B cell (primary cell): Measurements from ENCODE around the gene PNLIP. TPM values are rescaled to one million over a fixed set of nuclear protein-coding genes. Genes with fewer than 3 reads are reported as not detected.
A peak's percentile ranks its signal among the peaks of the same experiment; 100 is the strongest.

Experiments used
- ATAC-seq: fragments of 200-7000 bp; cut with Tn5 transposase; one replicate; pipeline ENCODE4 v1.10.0; 2021; ENCODE audit warnings: low read depth, mild to moderate bottlenecking, moderate number of reproducible peaks, moderate library complexity
- CTCF ChIA-PET: fragments of 350-600 bp; sonication (Branson Sonifier 250); formaldehyde crosslinking; loops from one replicate; lab custom pipeline; 2021; ENCODE audit warnings: antibody characterized with exemption, inconsistent platforms; lab: Charles Lee
- POLR2A ChIA-PET: fragments of 350-600 bp; sonication (Branson Sonifier 250); formaldehyde crosslinking; loops from one replicate; lab custom pipeline; 2021; ENCODE audit warnings: antibody characterized with exemption; lab: Charles Lee
- DNase-seq: peaks from one replicate; pipeline ENCODE4 v3.0.0; 2013
- H2AFZ ChIP-seq: 2 replicates; pipeline ENCODE4 v1.6.1; 2012; ENCODE audit warnings: mild to moderate bottlenecking, low read depth, low read length; ENCODE audit not compliant: insufficient read depth, poor library complexity, severe bottlenecking
- H3K27ac ChIP-seq, 2 donors: 1 replicate in 1 of 2; 2 replicates in 1 of 2; pipeline ENCODE4 v1.5.1; 2012 to 2013; ENCODE audit warnings: low read length in 2 of 2, mild to moderate bottlenecking in 2 of 2, moderate library complexity in 1 of 2
- H3K27me3 ChIP-seq, 4 experiments: fragments of 200-600 bp in 1 of 4; sonication (generic) in 1 of 4; replicated peaks in 1 of 4; 1 replicate in 2 of 4; 2 replicates in 2 of 4; pipeline versions ENCODE4 v1.6.1 to v1.7.0; 2013 to 2016; ENCODE audit warnings: low read length in 3 of 4, mild to moderate bottlenecking in 2 of 4, mixed read lengths in 1 of 4, moderate library complexity in 1 of 4; ENCODE audit not compliant: insufficient read depth in 4 of 4, control insufficient read depth in 3 of 4; ENCODE audit errors: control extremely low read depth in 1 of 4
- H3K36me3 ChIP-seq, 2 experiments: replicated peaks in 1 of 2; 1 replicate in 1 of 2; 2 replicates in 1 of 2; pipeline versions ENCODE4 v1.6.1 to v1.7.1; 2013; ENCODE audit warnings: low read length in 1 of 2; ENCODE audit not compliant: insufficient read depth in 2 of 2, control insufficient read depth in 1 of 2; ENCODE audit errors: control extremely low read depth in 1 of 2, extremely low read depth in 1 of 2
- H3K4me1 ChIP-seq, 2 donors: fragments of 200-600 bp in 1 of 2; sonication (generic) in 1 of 2; 1 replicate in 1 of 2; 2 replicates in 1 of 2; pipeline versions ENCODE4 v1.5.1 to v1.6.1; 2013 to 2017; ENCODE audit warnings: low read length in 2 of 2; ENCODE audit not compliant: control insufficient read depth in 2 of 2, insufficient read depth in 2 of 2
- H3K4me2 ChIP-seq: replicated peaks from 2 replicates; pipeline ENCODE3; 2012; ENCODE audit warnings: mild to moderate bottlenecking, low read depth, low read length; ENCODE audit not compliant: poor library complexity, severe bottlenecking
- H3K4me3 ChIP-seq, 5 experiments: fragments of 200-600 bp in 1 of 5; sonication (generic) in 1 of 5; 1 replicate in 3 of 5; 2 replicates in 2 of 5; pipeline versions ENCODE4 v1.5.1 to v1.7.0; 2011 to 2016; ENCODE audit warnings: low read length in 4 of 5, mild to moderate bottlenecking in 4 of 5, low read depth in 2 of 5, control low read depth in 1 of 5, moderate library complexity in 1 of 5; ENCODE audit not compliant: insufficient read depth in 1 of 5; ENCODE audit errors: control extremely low read depth in 1 of 5, extremely low read depth in 1 of 5
- H3K79me2 ChIP-seq: fragments of 200-600 bp; sonication (generic); one replicate; pipeline ENCODE4 v1.6.0; 2016; ENCODE audit warnings: low read length; ENCODE audit not compliant: control insufficient read depth, insufficient read depth
- H3K9ac ChIP-seq: fragments of 200-600 bp; sonication (generic); 2 replicates; pipeline ENCODE4 v1.6.1; 2017; ENCODE audit warnings: mild to moderate bottlenecking, low read length, moderate library complexity
- H3K9me3 ChIP-seq, 3 donors: one replicate each; pipeline versions ENCODE4 v1.6.1 to v1.7.1; 2013; ENCODE audit warnings: low read length in 2 of 3; ENCODE audit not compliant: control insufficient read depth in 2 of 3, insufficient read depth in 1 of 3; ENCODE audit errors: control extremely low read depth in 1 of 3
- H4K20me1 ChIP-seq: 2 replicates; pipeline ENCODE4 v1.6.0; 2012; ENCODE audit warnings: mild to moderate bottlenecking, low read length; ENCODE audit not compliant: insufficient read depth, control insufficient read depth, poor library complexity, severe bottlenecking
- H3K27ac Mint-ChIP-seq: one replicate; pipeline ENCODE4 v1.8.0; 2021; ENCODE audit warnings: mixed read lengths
- H3K27me3 Mint-ChIP-seq: one replicate; pipeline ENCODE4 v1.8.0; 2021; ENCODE audit warnings: mixed read lengths
- H3K4me1 Mint-ChIP-seq: one replicate; pipeline ENCODE4 v1.8.0; 2021; ENCODE audit warnings: mixed read lengths
- H3K4me3 Mint-ChIP-seq: one replicate; pipeline ENCODE4 v1.8.0; 2021; ENCODE audit warnings: mixed read lengths
- H3K9me3 Mint-ChIP-seq: one replicate; pipeline ENCODE4 v1.8.0; 2022; ENCODE audit warnings: mixed read lengths; ENCODE audit not compliant: insufficient read depth
- EZH2 ChIP-seq: IDR thresholded peaks from 2 replicates; pipeline ENCODE4 v1.6.1; 2012; ENCODE audit warnings: borderline replicate concordance, low read depth, mild to moderate bottlenecking, moderate library complexity, low read length; ENCODE audit not compliant: insufficient read depth, poor library complexity, severe bottlenecking
- WGBS: methylation state at CpG from one replicate; pipeline ENCODE4 v1.1.5; 2013; ENCODE audit warnings: missing lambda C conversion rate; ENCODE audit not compliant: insufficient coverage; 5-methylcytosine and 5-hydroxymethylcytosine counted together
- intact Hi-C: fragments of 100-400 bp; cut with micrococcal nuclease; formaldehyde crosslinking; loops from one replicate; pipeline ENCODE4 v1.10.0; 2022
- polyA plus RNA-seq: library from polyadenylated mRNA; depleted of rRNA; stranded (reverse); fragments of >200 nt; gene quantifications from 2 replicates; pipeline ENCODE4 v1.2.3, GENCODE V29; 2012
- total RNA-seq, 2 donors: library from RNA; stranded (reverse); fragments of 120-200 nt in 1 of 2; gene quantifications; 1 replicate in 1 of 2; 2 replicates in 1 of 2; pipeline versions ENCODE4 v1.2.3 to v1.2.4, GENCODE V29; 2013 to 2022
- TF ChIP-seq, protein P1 (sequence below): fragments of 200-600 bp; IDR thresholded peaks from one replicate; pipeline ENCODE4 v1.8.0; 2022; ENCODE audit warnings: antibody characterized with exemption, mild to moderate bottlenecking

The PNLIP gene
- total and polyA plus RNA-seq, 2 donors (not counting 1 experiment from before 2014, with no cell fraction given): not detected

DNA sequence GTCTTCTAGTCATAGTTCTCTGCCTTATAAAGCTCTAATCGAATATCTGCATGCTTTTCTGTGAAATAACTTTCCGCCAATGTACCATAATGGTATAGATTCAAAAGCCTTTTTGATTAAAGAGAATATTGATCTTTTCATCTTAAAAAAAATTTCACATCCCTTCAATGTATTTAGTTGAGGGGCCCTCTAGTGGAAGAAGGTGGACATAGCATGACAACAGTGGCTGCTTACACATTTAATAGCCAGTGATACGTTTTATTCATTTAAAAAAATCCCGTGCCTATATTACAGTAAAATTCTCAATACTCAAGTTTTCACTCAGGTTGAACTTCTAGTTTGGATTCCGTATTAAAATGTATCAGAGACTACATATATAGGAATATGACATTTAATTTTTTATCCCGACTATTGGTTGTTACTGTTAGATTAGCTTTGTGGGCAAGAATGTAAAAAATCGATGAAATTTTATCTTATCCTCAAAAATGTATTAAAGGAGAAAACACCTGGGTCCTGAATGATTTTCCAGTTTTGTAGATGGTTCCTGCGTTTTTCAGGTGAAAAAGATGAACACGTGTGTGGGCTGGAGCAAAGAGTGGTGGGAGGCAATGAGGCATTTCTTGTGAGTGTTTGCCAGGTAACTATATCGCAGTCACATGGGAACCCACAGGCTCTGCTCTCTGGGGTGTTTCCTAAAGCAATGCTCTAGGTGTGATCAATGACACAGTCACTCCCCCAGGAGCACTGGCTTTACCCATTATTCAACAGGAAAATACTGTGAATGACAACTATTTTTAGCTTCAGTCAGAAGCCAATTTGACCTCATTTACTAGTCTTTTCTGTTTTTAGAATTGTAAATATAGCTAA, 24.1 kb upstream of the PNLIP start:
- Mint-ChIP-seq H3K27me3 (no peaks in the 10 kb centered on the region), H3K4me1 (no peaks in the 10 kb centered on the region), H3K27ac (no peak overlapping the region), H3K4me3 (no peak overlapping the region), H3K9me3 (no peaks in the 10 kb centered on the region)
- H3K36me3 ChIP-seq: no peaks in the 10 kb centered on the region
- POLR2A ChIA-PET: no interaction called here
- H3K9me3 ChIP-seq: no peaks in the 10 kb centered on the region
- intact Hi-C loops: no loop called here
- 58% methylated on average over 2 of the region's 10 CpGs for WGBS
- TF ChIP-seq, protein P1, sequence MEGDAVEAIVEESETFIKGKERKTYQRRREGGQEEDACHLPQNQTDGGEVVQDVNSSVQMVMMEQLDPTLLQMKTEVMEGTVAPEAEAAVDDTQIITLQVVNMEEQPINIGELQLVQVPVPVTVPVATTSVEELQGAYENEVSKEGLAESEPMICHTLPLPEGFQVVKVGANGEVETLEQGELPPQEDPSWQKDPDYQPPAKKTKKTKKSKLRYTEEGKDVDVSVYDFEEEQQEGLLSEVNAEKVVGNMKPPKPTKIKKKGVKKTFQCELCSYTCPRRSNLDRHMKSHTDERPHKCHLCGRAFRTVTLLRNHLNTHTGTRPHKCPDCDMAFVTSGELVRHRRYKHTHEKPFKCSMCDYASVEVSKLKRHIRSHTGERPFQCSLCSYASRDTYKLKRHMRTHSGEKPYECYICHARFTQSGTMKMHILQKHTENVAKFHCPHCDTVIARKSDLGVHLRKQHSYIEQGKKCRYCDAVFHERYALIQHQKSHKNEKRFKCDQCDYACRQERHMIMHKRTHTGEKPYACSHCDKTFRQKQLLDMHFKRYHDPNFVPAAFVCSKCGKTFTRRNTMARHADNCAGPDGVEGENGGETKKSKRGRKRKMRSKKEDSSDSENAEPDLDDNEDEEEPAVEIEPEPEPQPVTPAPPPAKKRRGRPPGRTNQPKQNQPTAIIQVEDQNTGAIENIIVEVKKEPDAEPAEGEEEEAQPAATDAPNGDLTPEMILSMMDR: peak; percentile 92
- no peak for TF ChIP-seq EZH2
- no peaks in the 10 kb centered on the region for H3K79me2 ChIP-seq
- no peaks in the 10 kb centered on the region for H4K20me1 ChIP-seq
- no peak overlapping the region for H2AFZ ChIP-seq
- H3K27ac ChIP-seq: no peak overlapping the region
- H3K4me1 ChIP-seq: no peaks in the 10 kb centered on the region
- no peaks in the 10 kb centered on the region for H3K27me3 ChIP-seq
- no peak overlapping the region for H3K4me3 ChIP-seq
- no peak overlapping the region for H3K9ac ChIP-seq
- peak; percentile 24 for DNase-seq
- no peak overlapping the region for H3K4me2 ChIP-seq
- no peak for ATAC-seq
- CTCF ChIA-PET: interaction anchor here (1.2 to 1.8 kb wide), 2 partner anchors 9 to 74 kb away, joined by 3 to 5 read pairs; no protein-coding TSS in a partner anchor

DNA sequence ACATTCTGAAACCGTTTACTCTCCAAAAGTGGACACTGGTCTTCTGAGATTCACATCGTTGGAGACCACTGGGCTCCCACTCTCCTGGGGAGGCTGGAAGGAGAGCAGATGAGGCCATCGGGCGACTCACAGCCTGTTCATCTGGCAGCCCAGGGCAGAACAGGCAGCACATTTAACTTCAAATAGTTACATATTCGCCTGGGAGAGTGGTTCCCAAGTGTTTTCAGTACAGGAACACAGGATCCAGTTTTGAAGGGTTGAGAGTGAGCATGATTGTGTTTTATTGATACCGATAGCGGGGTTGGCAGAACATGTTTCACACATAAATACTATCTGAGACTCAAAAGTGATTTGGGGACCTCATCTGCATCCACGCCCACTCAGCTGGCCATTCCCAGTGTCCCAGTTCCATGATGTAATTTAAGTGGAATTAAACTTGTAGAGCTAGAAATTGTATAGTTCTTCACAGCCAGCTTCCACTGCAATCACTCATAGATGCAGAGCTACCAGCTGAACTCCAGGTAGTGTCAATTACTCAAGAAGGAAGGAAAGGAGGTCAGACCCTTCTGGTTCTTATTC, 22.8 kb upstream of the PNLIP start:
- ATAC-seq (no peak), DNase-seq (no peak)
- CTCF ChIA-PET: interaction anchor here (1.0 to 1.8 kb wide), 3 partner anchors 10 to 72 kb away, joined by 3 to 5 read pairs (median 3); no protein-coding TSS in a partner anchor
- POLR2A ChIA-PET: no interaction called here
- Mint-ChIP-seq H3K4me1 (no peaks in the 10 kb centered on the region), H3K27ac (no peak overlapping the region), H3K9me3 (no peaks in the 10 kb centered on the region), H3K27me3 (no peaks in the 10 kb centered on the region), H3K4me3 (no peak overlapping the region)
- no peaks in the 10 kb centered on the region for H3K79me2 ChIP-seq
- intact Hi-C loops: no loop called here
- WGBS: 97% methylated on average over 3 of the region's 8 CpGs
- no peaks in the 10 kb centered on the region for H3K4me1 ChIP-seq
- H3K4me3 ChIP-seq: no peak overlapping the region
- no peaks in the 10 kb centered on the region for H3K36me3 ChIP-seq
- no peak for TF ChIP-seq EZH2
- TF ChIP-seq, protein P1: no peak
- no peaks in the 10 kb centered on the region for H3K9me3 ChIP-seq
- no peak overlapping the region for H3K9ac ChIP-seq
- H3K27ac ChIP-seq: no peak overlapping the region
- no peaks in the 10 kb centered on the region for H3K27me3 ChIP-seq
- H3K4me2 ChIP-seq: no peak overlapping the region
- H2AFZ ChIP-seq: no peak overlapping the region
- H4K20me1 ChIP-seq: no peaks in the 10 kb centered on the region
